ENCODE data around the gene GNAS-AS1.
A peak's percentile ranks its signal among the peaks of the same experiment; 100 is the strongest.

The GNAS-AS1 gene

DNA sequence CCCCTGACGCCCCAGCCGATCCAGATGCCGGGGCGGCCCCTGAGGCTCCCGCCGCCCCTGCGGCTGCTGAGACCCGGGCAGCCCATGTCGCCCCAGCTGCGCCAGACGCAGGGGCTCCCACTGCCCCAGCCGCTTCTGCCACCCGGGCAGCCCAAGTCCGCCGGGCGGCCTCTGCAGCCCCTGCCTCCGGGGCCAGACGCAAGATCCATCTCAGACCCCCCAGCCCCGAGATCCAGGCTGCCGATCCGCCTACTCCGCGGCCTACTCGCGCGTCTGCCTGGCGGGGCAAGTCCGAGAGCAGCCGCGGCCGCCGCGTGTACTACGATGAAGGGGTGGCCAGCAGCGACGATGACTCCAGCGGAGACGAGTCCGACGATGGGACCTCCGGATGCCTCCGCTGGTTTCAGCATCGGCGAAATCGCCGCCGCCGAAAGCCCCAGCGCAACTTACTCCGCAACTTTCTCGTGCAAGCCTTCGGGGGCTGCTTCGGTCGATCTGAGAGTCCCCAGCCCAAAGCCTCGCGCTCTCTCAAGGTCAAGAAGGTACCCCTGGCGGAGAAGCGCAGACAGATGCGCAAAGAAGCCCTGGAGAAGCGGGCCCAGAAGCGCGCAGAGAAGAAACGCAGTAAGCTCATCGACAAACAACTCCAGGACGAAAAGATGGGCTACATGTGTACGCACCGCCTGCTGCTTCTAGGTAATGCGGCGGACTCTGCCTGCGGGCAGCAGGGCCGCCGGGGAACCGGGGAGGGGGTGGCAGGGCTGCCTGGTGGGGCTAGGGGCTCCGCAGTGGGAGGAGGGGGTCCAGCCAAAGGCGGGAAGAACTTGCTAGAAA is 4.2 kb upstream of the GNAS-AS1 start:
- no peak for DNase-seq

DNA sequence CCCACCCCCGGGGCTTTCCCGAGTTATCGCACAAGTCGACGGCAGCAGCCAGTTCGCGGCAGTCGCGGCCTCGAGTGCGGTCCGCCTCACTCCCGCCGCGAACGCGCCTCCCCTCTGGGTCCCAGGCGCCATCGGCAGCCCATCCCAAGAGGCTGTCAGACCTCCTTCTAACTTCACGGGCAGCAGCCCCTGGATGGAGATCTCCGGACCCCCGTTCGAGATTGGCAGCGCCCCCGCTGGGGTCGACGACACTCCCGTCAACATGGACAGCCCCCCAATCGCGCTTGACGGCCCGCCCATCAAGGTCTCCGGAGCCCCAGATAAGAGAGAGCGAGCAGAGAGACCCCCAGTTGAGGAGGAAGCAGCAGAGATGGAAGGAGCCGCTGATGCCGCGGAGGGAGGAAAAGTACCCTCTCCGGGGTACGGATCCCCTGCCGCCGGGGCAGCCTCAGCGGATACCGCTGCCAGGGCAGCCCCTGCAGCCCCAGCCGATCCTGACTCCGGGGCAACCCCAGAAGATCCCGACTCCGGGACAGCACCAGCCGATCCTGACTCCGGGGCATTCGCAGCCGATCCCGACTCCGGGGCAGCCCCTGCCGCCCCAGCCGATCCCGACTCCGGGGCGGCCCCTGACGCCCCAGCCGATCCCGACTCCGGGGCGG is 3.4 kb upstream of the GNAS-AS1 start:
- DNase-seq = no peak

DNA sequence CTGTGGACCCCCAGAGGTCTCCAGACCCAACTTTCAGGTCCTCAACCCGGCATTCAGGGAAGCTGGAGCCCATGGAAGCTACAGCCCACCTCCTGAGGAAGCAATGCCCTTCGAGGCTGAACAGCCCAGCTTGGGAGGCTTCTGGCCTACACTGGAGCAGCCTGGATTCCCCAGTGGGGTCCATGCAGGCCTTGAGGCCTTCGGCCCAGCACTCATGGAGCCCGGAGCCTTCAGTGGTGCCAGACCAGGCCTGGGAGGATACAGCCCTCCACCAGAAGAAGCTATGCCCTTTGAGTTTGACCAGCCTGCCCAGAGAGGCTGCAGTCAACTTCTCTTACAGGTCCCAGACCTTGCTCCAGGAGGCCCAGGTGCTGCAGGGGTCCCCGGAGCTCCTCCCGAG is 2.8 kb upstream of the GNAS-AS1 start:
- no peak for DNase-seq

DNA sequence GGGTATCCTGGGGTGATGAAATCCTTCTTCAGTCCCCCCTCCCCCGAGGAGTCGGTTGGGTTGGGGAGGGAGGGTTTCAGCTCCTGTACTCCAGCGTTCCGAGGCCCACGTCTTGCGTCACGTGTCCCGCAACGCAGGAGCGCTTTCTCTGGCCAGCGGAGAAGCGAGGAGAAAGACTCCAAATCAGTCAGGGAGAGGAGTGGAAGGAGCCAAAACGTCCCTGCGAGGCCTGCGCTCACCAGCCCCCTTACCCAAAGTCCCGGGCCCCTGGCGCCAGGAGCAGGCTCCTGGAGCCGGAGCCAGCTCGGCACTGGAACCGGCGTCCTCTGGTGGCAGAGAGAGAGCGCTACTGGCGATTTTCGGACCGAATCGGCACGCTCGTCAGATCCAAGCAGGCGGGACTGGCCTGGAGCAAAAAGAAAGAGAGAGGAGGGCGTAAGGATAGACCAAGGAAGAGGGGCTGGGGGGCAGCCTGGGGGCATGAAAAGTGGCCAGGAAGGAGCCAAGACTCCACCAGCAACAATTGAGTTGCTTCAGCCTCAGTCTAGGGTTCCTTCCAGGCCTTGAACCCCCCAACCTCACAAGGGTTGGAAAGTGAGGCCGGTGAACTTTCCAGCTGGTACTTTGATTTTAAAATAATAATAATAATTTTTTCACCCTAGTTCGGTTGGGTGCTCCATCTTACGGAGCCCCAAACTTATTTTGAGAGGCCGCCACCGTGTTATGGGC is 2.0 kb upstream of the GNAS-AS1 start, which contains the start of gene GNAS:
Gene GNAS (plus strand): TSS at position 174 of the 729 bp plus-strand sequence.
- DNase-seq = peak; percentile 48

DNA sequence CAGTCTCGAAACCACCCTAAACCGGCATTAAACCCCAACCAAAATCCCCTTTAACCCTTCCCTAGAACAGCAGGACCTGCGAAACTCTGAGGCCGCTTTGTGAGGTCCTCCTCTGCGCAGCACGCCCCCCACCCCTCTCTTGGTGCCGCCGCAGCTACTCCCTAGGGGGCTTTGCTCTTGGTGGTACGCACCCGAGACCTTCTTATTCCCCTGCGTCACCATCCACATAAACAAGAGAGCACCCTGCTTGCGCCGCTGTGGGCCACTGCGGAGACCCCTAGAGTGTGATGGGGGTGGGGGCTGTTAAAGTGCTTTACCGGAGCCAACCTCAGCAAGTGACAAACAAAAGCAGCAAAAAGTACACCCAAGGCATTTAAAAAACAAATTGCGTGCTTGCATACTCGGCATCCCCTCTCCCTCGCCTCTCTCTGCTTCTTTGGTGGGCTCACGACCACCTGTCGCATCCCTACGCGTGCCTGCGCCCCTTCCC is 1.3 kb upstream of the GNAS-AS1 start:
- DNase-seq = no peak

DNA sequence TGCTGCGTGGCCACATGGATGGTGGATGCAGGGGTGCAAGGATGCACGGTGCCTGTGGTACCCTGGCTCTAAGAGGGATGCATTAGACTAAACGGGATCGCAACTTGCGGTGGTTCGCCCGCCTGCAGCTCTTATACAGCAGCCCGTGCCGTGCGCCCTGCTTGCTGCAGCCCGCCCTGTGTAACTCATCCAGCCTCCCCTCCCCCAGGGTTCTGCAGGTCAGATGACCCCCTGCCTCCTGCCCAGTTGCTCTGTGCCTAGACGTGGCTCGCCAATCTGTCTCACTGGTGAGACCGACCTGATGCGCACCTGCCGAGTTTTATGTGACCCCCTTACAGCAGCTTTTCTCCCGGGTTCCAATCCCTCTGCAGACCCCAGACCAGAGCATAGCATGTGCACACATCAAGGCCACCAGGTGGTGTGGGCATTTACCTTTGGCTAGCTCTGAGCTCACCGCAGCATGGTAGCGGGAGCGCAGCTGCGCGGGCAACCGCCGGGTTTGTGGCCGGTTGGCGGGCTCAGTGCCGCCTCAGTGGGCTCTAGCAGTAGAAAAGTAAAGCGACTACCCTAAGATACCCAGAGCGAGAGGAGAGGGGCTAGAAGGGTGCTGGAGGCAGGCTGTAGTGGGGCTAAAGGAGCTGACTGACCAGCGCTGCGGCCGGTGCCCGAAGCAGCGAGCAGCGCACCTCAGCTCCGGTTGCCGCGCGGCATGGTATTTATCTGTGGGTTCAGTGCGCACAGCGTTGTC is 693 bp upstream of the GNAS-AS1 start:
- DNase-seq = no peak

DNA sequence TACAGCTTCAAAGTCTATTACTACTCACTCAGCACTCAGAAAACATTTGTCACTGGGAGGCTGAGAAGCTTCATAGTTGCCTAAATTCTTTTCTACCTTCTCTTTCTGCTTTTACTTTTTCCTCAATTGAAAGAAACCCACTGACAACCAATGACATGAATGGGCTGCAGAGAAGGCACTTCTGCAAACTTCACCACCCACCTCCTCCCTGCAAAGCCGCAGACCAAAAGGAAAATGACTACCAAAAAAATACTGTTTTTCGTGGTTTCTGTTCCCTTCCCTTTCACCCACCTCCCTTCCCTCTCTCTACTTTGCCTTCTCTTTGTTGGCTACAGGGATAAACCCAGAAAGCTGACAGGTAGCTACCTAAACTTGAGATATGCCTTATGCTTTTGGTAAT is 3.2 kb downstream of the GNAS-AS1 start:
- peak; percentile 67 for DNase-seq

DNA sequence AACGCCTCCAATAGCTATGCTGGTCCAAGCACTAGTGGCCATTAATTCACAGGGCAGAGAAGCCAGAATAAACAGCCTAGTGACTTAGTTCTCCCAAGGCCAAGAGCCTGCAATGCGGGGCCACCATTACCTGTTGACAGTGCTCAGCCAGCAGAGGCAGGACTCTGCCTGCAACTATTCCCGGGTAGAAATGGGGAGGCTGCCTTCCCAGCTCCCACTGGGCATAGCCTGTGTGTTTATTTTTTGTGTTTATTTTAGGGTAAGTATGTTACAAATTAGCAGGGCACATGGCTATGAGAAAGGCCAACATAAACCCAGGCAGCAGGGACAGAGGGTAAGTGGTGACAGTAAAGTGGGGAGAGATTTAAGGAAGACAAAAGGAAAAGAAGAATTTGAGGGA is 5.0 kb downstream of the GNAS-AS1 start:
- no peak for DNase-seq

DNA sequence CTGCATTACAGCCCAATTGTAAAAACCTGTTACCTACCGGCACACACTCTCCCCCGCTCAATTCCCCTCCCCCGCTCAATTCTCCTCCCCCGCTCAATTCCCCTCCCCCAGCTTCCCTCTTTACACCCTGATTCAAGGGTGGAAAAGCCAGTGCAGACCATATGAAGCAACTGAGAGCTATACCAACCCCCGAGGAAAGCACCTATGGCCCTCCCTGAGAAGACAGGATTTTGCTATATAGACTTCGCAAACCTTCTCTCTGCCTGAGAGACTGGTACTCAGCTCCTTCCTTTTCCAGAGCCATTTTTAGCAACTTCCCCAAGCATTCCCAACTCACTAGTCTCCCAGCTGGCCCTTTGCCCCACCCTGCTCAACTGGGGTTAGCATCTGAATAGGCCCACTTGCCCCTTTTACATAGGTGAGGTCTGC is 7.6 kb downstream of the GNAS-AS1 start:
- DNase-seq = no peak

DNA sequence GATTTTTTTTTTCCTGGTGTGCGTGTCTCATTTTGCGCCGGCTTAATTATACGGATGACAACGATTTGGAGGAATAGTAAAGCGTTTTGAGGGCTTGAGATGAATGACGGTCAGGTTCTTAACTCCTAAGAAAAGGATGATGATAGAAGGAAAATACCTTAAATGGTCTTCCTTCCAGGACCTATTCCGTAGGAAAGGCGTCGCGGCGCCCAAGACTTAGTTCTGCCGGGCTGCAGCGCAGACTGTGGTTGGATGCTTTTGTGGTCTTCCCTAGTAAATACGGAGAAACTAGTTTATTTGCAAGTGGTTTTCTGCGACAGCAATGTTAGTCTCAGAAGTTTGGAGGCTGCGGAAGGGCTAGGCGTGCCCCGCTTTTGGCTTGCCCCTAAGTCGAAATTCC is 8.4 kb downstream of the GNAS-AS1 start:
- no peak for DNase-seq

DNA sequence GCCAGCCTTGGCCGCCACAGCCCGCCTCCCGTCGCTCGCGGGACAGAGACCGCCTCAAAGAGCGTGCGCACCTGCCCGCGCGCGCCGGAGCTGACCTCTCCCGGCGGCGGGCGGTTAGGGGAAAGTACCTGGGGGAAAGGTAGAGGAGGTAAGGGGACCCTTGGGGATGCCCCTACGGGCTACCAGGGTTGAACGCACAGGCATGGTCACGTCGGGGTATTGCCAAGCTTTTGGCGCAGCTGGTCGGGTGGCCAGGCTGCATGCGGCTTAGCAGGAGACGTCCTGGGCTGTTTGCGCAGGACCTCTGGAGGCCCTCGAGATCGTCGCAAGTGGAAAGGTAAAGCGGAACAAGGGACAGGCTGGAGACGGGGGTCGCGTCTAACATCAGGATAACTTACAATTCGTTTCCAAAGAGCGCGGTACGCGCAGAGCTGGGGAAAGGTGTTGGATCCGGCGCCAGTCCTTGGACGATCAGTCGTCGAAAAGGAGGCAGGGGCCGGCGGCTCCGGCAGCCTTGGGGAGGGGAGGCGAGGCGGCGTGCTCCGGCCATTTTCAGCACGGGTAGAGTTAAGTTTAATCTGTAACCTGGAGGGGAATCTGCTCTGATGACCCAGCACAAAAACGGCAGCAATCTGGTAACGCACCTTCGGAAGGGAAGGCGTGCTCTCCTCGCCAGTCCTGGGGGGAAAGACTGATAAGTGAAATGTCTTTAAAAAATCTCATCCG is 9.0 kb downstream of the GNAS-AS1 start:
- no peak for DNase-seq

DNA sequence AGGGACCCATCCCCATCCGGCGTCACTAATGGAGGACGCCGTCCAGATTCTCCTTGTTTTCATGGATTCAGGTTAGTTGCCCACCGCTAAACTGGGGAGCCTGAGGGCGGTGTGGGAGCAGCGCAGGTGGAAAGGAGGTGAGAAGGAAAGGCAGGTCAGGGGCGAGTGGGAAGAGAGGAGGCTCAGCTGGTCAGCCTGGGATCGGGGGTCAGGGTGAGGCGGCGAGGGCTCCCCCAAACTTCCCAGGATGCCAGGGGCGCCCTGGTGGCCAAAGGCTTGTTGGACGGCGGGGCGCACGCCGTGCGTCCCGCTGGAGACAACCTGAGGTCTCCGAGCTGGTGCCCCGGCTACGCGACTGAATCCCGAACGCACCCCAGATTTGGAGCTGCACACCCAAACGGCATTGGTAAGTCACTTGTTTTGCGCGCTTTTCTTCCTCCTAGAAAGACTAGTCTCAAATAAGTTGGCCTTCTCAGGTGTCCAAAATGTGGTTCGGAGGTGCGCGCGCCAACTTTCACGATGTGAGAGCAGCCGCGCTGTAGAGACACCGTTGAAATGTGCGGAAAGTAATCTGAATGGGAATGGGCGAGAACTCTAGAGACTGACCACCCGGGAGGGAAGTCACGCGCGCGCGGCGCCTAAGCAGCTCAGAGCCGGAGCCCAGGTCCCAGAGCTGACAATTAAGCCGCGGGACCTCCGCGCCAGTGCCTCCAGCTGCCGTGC is 9.7 kb downstream of the GNAS-AS1 start:
- no peak for DNase-seq

DNA sequence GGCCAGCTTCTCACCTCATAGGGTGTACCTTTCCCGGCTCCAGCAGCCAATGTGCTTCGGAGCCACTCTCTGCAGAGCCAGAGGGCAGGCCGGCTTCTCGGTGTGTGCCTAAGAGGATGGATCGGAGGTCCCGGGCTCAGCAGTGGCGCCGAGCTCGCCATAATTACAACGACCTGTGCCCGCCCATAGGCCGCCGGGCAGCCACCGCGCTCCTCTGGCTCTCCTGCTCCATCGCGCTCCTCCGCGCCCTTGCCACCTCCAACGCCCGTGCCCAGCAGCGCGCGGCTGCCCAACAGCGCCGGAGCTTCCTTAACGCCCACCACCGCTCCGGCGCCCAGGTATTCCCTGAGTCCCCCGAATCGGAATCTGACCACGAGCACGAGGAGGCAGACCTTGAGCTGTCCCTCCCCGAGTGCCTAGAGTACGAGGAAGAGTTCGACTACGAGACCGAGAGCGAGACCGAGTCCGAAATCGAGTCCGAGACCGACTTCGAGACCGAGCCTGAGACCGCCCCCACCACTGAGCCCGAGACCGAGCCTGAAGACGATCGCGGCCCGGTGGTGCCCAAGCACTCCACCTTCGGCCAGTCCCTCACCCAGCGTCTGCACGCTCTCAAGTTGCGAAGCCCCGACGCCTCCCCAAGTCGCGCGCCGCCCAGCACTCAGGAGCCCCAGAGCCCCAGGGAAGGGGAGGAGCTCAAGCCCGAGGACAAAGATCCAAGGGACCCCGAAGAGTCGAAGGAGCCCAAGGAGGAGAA is 10.5 kb downstream of the GNAS-AS1 start:
- no peak for DNase-seq

DNA sequence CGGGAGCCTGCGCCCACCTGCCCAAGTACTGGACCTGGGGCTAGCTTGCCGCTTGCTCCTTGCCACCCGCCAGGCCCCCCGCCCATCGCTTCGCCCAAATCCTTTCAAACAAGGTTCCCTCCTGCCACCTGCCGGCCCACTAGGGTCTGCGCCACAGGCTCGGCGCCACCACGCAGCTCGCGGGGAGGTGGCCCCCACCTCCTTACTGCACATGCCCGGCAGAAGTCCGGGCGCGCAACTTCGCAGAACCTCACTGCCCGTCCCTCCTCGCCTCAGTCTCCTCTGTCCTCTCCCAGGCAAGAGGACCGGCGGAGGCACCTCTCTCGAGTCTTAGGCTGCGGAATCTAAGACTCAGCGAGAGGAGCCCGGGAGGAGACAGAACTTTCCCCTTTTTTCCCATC is 11.2 kb downstream of the GNAS-AS1 start:
- DNase-seq = no peak

DNA sequence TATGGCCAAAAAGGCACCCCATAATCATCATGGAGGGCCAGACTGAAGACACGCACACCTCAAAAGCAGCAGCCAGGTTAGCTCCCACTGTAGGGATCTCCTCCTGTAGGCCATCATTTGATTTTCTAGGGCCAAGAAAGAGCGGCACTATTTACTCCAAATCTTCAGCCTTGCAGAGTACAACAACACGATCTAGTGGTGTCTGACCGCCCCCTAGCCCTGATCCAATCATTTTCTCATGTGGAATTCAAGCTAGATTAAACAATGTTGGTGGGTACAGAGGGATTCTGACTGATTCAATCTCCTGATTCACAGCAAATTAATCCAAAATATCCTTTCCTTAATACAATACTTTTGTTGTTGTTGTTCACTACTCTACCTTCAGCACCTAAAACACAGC is 12.5 kb downstream of the GNAS-AS1 start:
- no peak for DNase-seq

DNA sequence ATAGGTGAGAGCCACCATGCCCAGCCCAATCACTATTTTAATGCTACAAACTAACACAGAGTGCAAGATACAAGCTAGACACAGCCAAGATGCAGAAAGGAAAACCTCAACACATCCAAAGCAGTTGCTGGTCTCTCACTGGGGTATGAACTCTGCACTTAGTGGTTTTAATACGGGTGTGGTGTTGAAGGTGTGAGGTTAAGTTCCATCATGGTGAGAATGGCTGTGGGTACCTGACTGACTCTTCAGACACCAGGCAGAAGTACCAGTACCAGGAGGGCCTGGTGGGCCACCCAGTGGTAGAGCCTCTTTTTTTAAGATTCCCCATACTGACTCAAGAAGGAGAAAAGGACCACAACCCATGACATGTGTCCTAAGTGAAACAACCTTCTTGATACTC is 13.0 kb downstream of the GNAS-AS1 start:
- DNase-seq = no peak

DNA sequence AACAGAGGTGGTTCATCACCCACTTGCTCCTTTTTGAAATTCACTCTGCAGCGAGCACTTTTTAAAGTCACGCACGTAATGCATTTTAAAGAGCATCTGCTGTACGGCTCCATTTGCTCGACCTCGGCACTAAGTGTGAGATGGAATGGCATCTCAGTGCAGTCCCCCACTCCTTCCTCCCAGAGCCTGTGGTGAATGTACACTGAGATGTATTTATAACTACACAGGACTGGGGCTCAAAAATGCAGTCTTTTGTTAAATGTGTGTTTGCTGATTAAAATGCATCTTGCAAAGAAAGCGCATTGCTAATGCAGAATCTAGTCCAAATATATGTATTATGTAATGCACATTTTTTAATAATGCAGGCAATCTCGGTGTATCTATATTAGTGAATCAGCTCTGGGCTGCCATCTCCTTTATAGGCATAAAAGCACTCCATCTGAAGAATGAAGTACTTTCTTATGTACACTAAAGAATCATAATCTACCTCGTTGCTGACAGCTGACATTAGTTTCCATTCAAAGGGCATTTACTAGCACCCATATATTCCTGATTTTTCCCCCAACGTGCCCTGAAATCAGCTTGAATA is 14.0 kb downstream of the GNAS-AS1 start:
- no peak for DNase-seq

DNA sequence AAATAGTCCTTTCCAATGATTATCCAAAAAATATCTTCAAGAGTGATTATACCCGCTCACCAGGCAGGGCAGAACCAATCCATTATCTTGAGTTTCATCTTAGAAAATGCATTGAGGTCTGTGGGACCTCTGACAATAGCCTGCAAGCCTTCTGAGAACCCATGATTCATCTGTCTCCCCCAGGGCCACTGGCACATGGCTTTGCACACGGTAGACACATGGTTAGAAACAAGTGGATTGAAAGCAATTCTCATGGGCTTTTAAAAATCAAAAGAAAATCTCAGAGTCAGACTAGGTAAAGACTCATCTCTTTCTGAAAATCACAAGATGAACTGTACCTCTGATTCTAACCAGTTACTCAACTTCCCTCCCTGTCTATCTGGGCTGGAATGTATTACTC is 15.5 kb downstream of the GNAS-AS1 start:
- DNase-seq = no peak

DNA sequence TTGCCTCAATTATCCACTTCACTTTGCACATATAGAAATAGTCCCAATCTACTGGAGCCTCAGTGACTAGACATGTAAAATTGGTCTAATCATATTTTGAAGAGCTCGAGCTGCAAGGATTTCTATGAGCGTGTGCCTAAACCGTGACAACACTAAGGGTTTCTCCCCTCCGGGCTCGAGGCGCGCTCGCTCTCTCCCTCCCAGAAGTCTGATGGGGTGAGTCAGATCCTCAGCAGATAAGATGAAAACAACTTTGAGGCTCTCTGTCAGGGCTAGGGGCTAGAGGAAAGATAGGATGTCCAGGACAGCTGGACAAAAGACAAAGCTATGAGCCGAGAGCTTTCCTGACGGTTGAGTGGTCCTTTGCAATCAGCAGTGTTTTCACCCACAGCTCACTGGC is 16.8 kb downstream of the GNAS-AS1 start:
- DNase-seq = no peak

DNA sequence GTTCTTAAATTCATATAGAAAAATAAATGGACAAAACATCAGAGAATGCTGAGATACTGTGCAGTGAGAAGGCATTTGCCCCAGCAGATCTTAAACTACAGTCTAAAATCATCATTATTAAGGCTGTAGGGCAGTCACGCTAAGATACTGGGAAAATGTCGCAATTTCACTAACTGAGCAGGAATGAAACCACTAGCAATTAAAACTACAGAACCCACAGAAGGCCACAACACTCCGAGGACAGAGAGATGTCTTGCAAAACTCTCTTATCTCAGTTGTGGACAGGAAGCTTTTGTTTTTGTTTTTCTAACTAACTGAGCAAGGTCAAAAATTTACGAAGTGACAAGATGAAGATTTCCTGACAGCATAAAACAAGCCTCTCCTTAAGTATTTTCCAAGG is 18.2 kb downstream of the GNAS-AS1 start:
- peak; percentile 19 for DNase-seq
